IMR-90 (cell line): ENCODE measurements around the gene AGAP1. TPM values are rescaled to one million over a fixed set of nuclear protein-coding genes. Genes with fewer than 3 reads are reported as not detected.

Source experiments
- ATAC-seq: fragments of 200-7000 bp; cut with Tn5 transposase; 2 replicates; pipeline ENCODE4 v1.9.1; 2020; ENCODE audit warnings: low read depth, mild to moderate bottlenecking, moderate library complexity
- BruUV-seq: library from RNA; stranded (reverse); fragments of 400-500 nt; replicated peaks from 2 replicates; lab custom pipeline; 2021; lab: Mats Ljungman, UMichigan
- CTCF ChIA-PET: fragments of 300-600 bp; formaldehyde crosslinking; extraction: SDS; loops from one replicate; lab custom pipeline; 2021; ENCODE audit warnings: antibody characterized with exemption; lab: Yijun Ruan, JAX
- POLR2A ChIA-PET: fragments of 300-600 bp; sonication (Branson Sonifier 250); formaldehyde crosslinking; loops from one replicate; lab custom pipeline; 2022; ENCODE audit warnings: antibody characterized with exemption; ENCODE audit not compliant: unreplicated experiment; lab: Charles Lee
- DNase-seq: peaks from one replicate; pipeline ENCODE4 v3.0.0; 2013
- H2AFZ ChIP-seq: replicated peaks from 2 replicates; pipeline ENCODE3; 2013; ENCODE audit warnings: low read length, mild to moderate bottlenecking; ENCODE audit not compliant: poor library complexity
- H2AK5ac ChIP-seq: 2 replicates; pipeline ENCODE4 v1.6.1; 2013; ENCODE audit warnings: low read depth, low read length, inconsistent platforms
- H2AK9ac ChIP-seq: replicated peaks from 2 replicates; pipeline ENCODE3; 2013; ENCODE audit warnings: mild to moderate bottlenecking, low read depth, low read length, moderate library complexity; ENCODE audit not compliant: poor library complexity
- H2BK120ac ChIP-seq: 2 replicates; pipeline ENCODE4 v1.6.1; 2013; ENCODE audit warnings: low read depth, low read length, inconsistent platforms
- H2BK15ac ChIP-seq: 3 replicates; pipeline ENCODE4 v1.6.1; 2013; ENCODE audit warnings: low read depth, low read length, inconsistent platforms
- H2BK20ac ChIP-seq: 2 replicates; pipeline ENCODE4 v1.6.1; 2013; ENCODE audit warnings: low read depth, mild to moderate bottlenecking, inconsistent platforms, low read length, moderate library complexity
- H2BK5ac ChIP-seq: 2 replicates; pipeline ENCODE4 v1.6.1; 2013; ENCODE audit warnings: mild to moderate bottlenecking, low read depth, low read length, inconsistent platforms; ENCODE audit not compliant: poor library complexity, severe bottlenecking
- H3K14ac ChIP-seq: replicated peaks from 2 replicates; pipeline ENCODE4 v1.6.1; 2013; ENCODE audit warnings: low read depth, low read length, inconsistent platforms
- H3K18ac ChIP-seq: 2 replicates; pipeline ENCODE4 v1.6.1; 2013; ENCODE audit warnings: low read depth, low read length, control low read depth
- H3K23ac ChIP-seq: 2 replicates; pipeline ENCODE4 v1.6.1; 2013; ENCODE audit warnings: low read depth, low read length, inconsistent platforms
- H3K27ac ChIP-seq: 2 replicates; pipeline ENCODE4 v1.5.1; 2013; ENCODE audit warnings: mild to moderate bottlenecking, control low read depth, low read length; ENCODE audit not compliant: insufficient read depth
- H3K27me3 ChIP-seq: 2 replicates; pipeline ENCODE4 v1.6.1; 2013; ENCODE audit warnings: low read length; ENCODE audit not compliant: control insufficient read depth, insufficient read depth
- H3K36me3 ChIP-seq: 2 replicates; pipeline ENCODE4 v1.6.1; 2013; ENCODE audit warnings: low read length, mixed read lengths; ENCODE audit not compliant: control insufficient read depth, insufficient read depth
- H3K4ac ChIP-seq: 2 replicates; pipeline ENCODE4 v1.6.1; 2013; ENCODE audit warnings: low read depth, low read length, inconsistent platforms
- H3K4me1 ChIP-seq: 2 replicates; pipeline ENCODE4 v1.6.1; 2013; ENCODE audit warnings: low read length, mixed read lengths; ENCODE audit not compliant: control insufficient read depth, insufficient read depth
- H3K4me2 ChIP-seq: 2 replicates; pipeline ENCODE4 v1.6.1; 2013; ENCODE audit warnings: low read depth, mild to moderate bottlenecking, control low read depth, low read length, moderate library complexity
- H3K4me3 ChIP-seq: 2 replicates; pipeline ENCODE4 v1.5.1; 2013; ENCODE audit warnings: low read depth, mild to moderate bottlenecking, control low read depth, low read length, moderate library complexity; ENCODE audit not compliant: insufficient read depth
- H3K56ac ChIP-seq: 2 replicates; pipeline ENCODE4 v1.6.1; 2013; ENCODE audit warnings: low read length, inconsistent platforms; ENCODE audit not compliant: insufficient read depth; ENCODE audit errors: extremely low read depth
- H3K79me1 ChIP-seq, 2 experiments: 2 replicates each; pipeline ENCODE4 v1.6.1; 2013; ENCODE audit warnings: low read length in 2 of 2, inconsistent platforms in 1 of 2, low read depth in 1 of 2
- H3K9ac ChIP-seq: 2 replicates; pipeline ENCODE4 v1.6.1; 2013; ENCODE audit warnings: low read depth, low read length, control low read depth
- H3K9me1 ChIP-seq: 2 replicates; pipeline ENCODE4 v1.6.1; 2013; ENCODE audit warnings: low read length, inconsistent platforms; ENCODE audit not compliant: insufficient read depth
- H3K9me3 ChIP-seq: 2 replicates; pipeline ENCODE4 v1.6.1; 2013; ENCODE audit warnings: low read length; ENCODE audit not compliant: control insufficient read depth, insufficient read depth
- H4K20me1 ChIP-seq: 2 replicates; pipeline ENCODE4 v1.6.1; 2013; ENCODE audit warnings: low read length, inconsistent platforms; ENCODE audit not compliant: insufficient read depth
- H4K5ac ChIP-seq: 2 replicates; pipeline ENCODE4 v1.6.1; 2013; ENCODE audit warnings: mild to moderate bottlenecking, low read depth, low read length, control low read depth
- H4K8ac ChIP-seq, 2 experiments: 2 replicates each; pipeline ENCODE4 v1.6.1; 2013; ENCODE audit warnings: low read depth in 2 of 2, low read length in 2 of 2, control low read depth in 1 of 2, inconsistent platforms in 1 of 2
- H4K91ac ChIP-seq: 2 replicates; pipeline ENCODE4 v1.6.1; 2013; ENCODE audit warnings: low read depth, low read length, inconsistent platforms; ENCODE audit not compliant: insufficient read depth
- CHD1 ChIP-seq: IDR thresholded peaks from 2 replicates; pipeline ENCODE4 v1.6.1; 2012; ENCODE audit warnings: low read depth, low read length, improper control_type of control experiment
- FOS ChIP-seq: fragments of 150-350 bp; IDR thresholded peaks from 2 replicates; pipeline ENCODE4 v1.6.1; 2016; ENCODE audit warnings: low read depth, low read length
- MAZ ChIP-seq: IDR thresholded peaks from 2 replicates; pipeline ENCODE4 v1.6.1; 2012; ENCODE audit warnings: low read depth, mild to moderate bottlenecking, low read length, improper control_type of control experiment, moderate library complexity, borderline replicate concordance
- POLR2A ChIP-seq: IDR thresholded peaks from 2 replicates; pipeline ENCODE4 v1.6.1; 2012; ENCODE audit warnings: mild to moderate bottlenecking, low read depth, low read length
- RCOR1 ChIP-seq: IDR thresholded peaks from 2 replicates; pipeline ENCODE4 v1.6.1; 2012; ENCODE audit warnings: mild to moderate bottlenecking, low read length, improper control_type of control experiment; ENCODE audit not compliant: insufficient replicate concordance
- RFX5 ChIP-seq: IDR thresholded peaks from 2 replicates; pipeline ENCODE4 v1.8.0; 2012; ENCODE audit warnings: low read depth, mild to moderate bottlenecking, low read length, moderate library complexity
- WGBS, 2 experiments: methylation state at CpG; one replicate each; pipeline versions ENCODE4 v1.1.5 to v1.1.7; 2013; ENCODE audit warnings: missing lambda C conversion rate in 2 of 2; ENCODE audit not compliant: insufficient read length in 1 of 2; ENCODE audit errors: extremely low coverage in 2 of 2; 5-methylcytosine and 5-hydroxymethylcytosine counted together
- dilution Hi-C: fragments of 300-500 bp; cut with HindIII; formaldehyde crosslinking; loops from one replicate; pipeline ENCODE4 v1.14.3; 2018; ENCODE audit warnings: low sequenced_read_pairs; ENCODE audit not compliant: unreplicated experiment
- in situ Hi-C: fragments of 300-500 bp; cut with MboI; formaldehyde crosslinking; loops from 3 replicates; pipeline ENCODE4 v1.14.3; 2019; ENCODE audit warnings: low sequenced_read_pairs, inconsistent platforms, mixed read lengths
- intact Hi-C: fragments of 100-400 bp; cut with micrococcal nuclease; formaldehyde crosslinking; loops from 2 replicates; pipeline ENCODE4 v1.10.0; 2022
- polyA plus RNA-seq, 3 experiments: library from polyadenylated mRNA; depleted of rRNA; stranded (reverse); fragments of >200 nt; gene quantifications; 2 replicates each; pipeline ENCODE4 v1.2.3, GENCODE V29; 2012; ENCODE audit warnings: low replicate concordance in 1 of 3
- total RNA-seq: library from RNA; depleted of rRNA; stranded (reverse); fragments of >200 nt; gene quantifications from 2 replicates; pipeline ENCODE4 v1.2.3, GENCODE V29; 2012
- TF ChIP-seq, protein P1 (sequence below): fragments of 150-350 bp; IDR thresholded peaks from 2 replicates; pipeline ENCODE4 v1.6.1; 2017; ENCODE audit warnings: mild to moderate bottlenecking, antibody characterized with exemption, low read length, low read depth
- TF ChIP-seq, protein P2 (sequence below): fragments of 150-350 bp; IDR thresholded peaks from 2 replicates; pipeline ENCODE4 v1.6.1; 2016; ENCODE audit warnings: low read depth, mild to moderate bottlenecking, low read length, moderate library complexity, borderline replicate concordance

The AGAP1 gene
- total and polyA plus RNA-seq, 2 of the 4 experiments (the other 2 are of a cell fraction), result 15.1 to 16.4 TPM

DNA sequence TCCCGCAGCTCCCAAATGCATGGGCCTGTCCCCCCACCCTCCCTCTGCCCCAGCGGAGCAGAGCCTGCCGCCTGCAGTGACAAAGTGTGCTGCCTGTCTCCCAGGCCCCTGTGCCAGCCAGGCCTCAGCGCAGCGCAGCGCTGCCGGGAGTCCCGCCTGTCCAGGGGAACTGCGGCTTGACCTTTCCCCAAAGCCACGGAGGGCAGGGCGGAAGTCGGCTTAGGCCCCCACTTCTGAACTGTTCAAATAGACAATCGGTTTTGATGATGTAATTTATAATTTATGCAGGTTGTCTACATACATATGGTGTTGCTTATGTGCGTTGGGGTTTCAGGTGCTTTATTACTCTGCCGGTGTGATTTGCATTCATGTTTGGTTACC is 667.2 kb downstream of the AGAP1 start:
- ChIA-PET CTCF (interaction anchor here (0.5 to 1.0 kb wide), 2 partner anchors 20 to 281 kb away, joined by 3 read pairs; no protein-coding TSS in a partner anchor), POLR2A (no interaction called here)
- Histone ChIP-seq H3K4me3 (no peak overlapping the region), H3K9ac (no peak overlapping the region), H2BK15ac (no peak overlapping the region), H3K23ac (no peak overlapping the region), H2BK5ac (no peak overlapping the region), H2BK120ac (no peak overlapping the region), H3K9me1 (no peaks in the 10 kb centered on the region), H2AK9ac (no peak overlapping the region), H2BK20ac (no peak overlapping the region), H4K5ac (no peak overlapping the region), H3K4me2 (no peak overlapping the region), H3K27me3 (peaks cover 95% of the 10 kb centered on the region), H4K91ac (no peak overlapping the region), H4K8ac (no peak overlapping the region), H3K14ac (no peak overlapping the region), H3K36me3 (no peaks in the 10 kb centered on the region), H3K18ac (no peak overlapping the region), H3K4me1 (peaks cover 2% of the 10 kb centered on the region; the same call in 1 of the 2 replicates), H3K79me1 (no peaks in the 10 kb centered on the region), H3K27ac (no peak overlapping the region), H3K56ac (no peak overlapping the region), H2AK5ac (no peak overlapping the region), H2AFZ (no peak overlapping the region), H4K20me1 (no peaks in the 10 kb centered on the region; the same call in 1 of the 2 replicates), H3K9me3 (peaks cover under 1% of the 10 kb centered on the region; the same call in 1 of the 2 replicates), H3K4ac (no peak overlapping the region)
- in situ Hi-C loops (loop anchor here (25.0 kb wide), 1 partner anchor 549 kb away; no protein-coding TSS in a partner anchor), intact Hi-C loops (no loop called here), dilution Hi-C loops (no loop called here)
- ATAC-seq (no peak), DNase-seq (no peak)
- BruUV-seq, result no TSS peak
- WGBS, 2 experiments, result no CpG with 5 or more reads among the region's 15 CpGs
- TF ChIP-seq FOS, result no peak
- no peak for TF ChIP-seq MAZ
- TF ChIP-seq, protein P1, sequence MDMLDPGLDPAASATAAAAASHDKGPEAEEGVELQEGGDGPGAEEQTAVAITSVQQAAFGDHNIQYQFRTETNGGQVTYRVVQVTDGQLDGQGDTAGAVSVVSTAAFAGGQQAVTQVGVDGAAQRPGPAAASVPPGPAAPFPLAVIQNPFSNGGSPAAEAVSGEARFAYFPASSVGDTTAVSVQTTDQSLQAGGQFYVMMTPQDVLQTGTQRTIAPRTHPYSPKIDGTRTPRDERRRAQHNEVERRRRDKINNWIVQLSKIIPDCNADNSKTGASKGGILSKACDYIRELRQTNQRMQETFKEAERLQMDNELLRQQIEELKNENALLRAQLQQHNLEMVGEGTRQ, result no peak
- no peak for TF ChIP-seq POLR2A
- no peak for TF ChIP-seq CHD1
- TF ChIP-seq RFX5, result no peak
- no peak for TF ChIP-seq RCOR1
- TF ChIP-seq, protein P2, sequence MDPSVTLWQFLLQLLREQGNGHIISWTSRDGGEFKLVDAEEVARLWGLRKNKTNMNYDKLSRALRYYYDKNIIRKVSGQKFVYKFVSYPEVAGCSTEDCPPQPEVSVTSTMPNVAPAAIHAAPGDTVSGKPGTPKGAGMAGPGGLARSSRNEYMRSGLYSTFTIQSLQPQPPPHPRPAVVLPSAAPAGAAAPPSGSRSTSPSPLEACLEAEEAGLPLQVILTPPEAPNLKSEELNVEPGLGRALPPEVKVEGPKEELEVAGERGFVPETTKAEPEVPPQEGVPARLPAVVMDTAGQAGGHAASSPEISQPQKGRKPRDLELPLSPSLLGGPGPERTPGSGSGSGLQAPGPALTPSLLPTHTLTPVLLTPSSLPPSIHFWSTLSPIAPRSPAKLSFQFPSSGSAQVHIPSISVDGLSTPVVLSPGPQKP, result no peak
